Measurements from ENCODE around the gene ARHGAP24. TPM values are rescaled to one million over a fixed set of nuclear protein-coding genes. Genes with fewer than 3 reads are reported as not detected.
"Not testable (repeated sequence)": the region's sequence is repeated elsewhere in the genome, so short reads cannot be mapped to it uniquely, and the experiment has no call there.

ARHGAP24 gene
- total and polyA plus RNA-seq, 3 donors from 2014 or later: 5.7 to 9.9 (median 9.4) TPM

- DNase-seq: no peak
- WGBS, 2 donors: 88 to 91% methylated on average over 3 of the region's 3 CpGs
- Histone ChIP-seq H3K4me3 (no peak overlapping the region), H3K4me1 (peaks cover 13% of the 10 kb centered on the region), H3K9me3 (no peaks in the 10 kb centered on the region), H3K36me3 (ENCODE audit: low read depth, missing control alignments) (no peaks in the 10 kb centered on the region), H3K27ac (no peak overlapping the region), H3K27me3 (no peaks in the 10 kb centered on the region)
- TF ChIP-seq POLR2A (IDR thresholded peaks at IDR 0.05) (no peak), CTCF (IDR thresholded peaks at IDR 0.05) (no peak)
- intact Hi-C loops (cut with DNase I; ENCODE audit: low total_unique reads): no loop called here
These were observed 24.6 kb downstream of the ARHGAP24 start for GRCh38 chr4:85499573-85499972.

GRCh38 chr4:85500110-85500867 is 25.3 kb downstream of the ARHGAP24 start:
- no peaks in the 10 kb centered on the region for H3K9me3 ChIP-seq
- 92 to 93% methylated on average over 3 of the region's 3 CpGs for WGBS, 2 donors
- no peak for DNase-seq

GRCh38 chr4:85501145-85501544 is 26.2 kb downstream of the ARHGAP24 start:
- intact Hi-C loops (cut with DNase I; ENCODE audit: low total_unique reads); H3K27ac ChIP-seq; H3K36me3 ChIP-seq (ENCODE audit: low read depth, missing control alignments); H3K4me3 ChIP-seq; H3K27me3 ChIP-seq; H3K9me3 ChIP-seq; DNase-seq: not testable (repeated sequence)
- H3K4me1 ChIP-seq: peaks cover 13% of the 10 kb centered on the region

More at GRCh38 chr4:85500110-85500867, 25.3 kb downstream of the ARHGAP24 start:
- H3K27me3 ChIP-seq: no peaks in the 10 kb centered on the region
- TF ChIP-seq POLR2A (IDR thresholded peaks at IDR 0.05) (no peak), CTCF (IDR thresholded peaks at IDR 0.05) (no peak)
- no peak overlapping the region for H3K4me3 ChIP-seq
- intact Hi-C loops (cut with DNase I; ENCODE audit: low total_unique reads): no loop called here
- H3K36me3 ChIP-seq (ENCODE audit: low read depth, missing control alignments): no peaks in the 10 kb centered on the region
- H3K27ac ChIP-seq: no peak overlapping the region
- peaks cover 13% of the 10 kb centered on the region for H3K4me1 ChIP-seq

GRCh38 chr4:85508654-85509053 is 33.7 kb downstream of the ARHGAP24 start:
- DNase-seq: no peak
- H3K27ac ChIP-seq: no peak overlapping the region
- H3K9me3 ChIP-seq: no peaks in the 10 kb centered on the region
- H3K36me3 ChIP-seq (ENCODE audit: low read depth, missing control alignments): no peaks in the 10 kb centered on the region
- no peak overlapping the region for H3K4me3 ChIP-seq
- no peak for TF ChIP-seq POLR2A (IDR thresholded peaks at IDR 0.05)
- no peaks in the 10 kb centered on the region for H3K4me1 ChIP-seq
- H3K27me3 ChIP-seq: no peaks in the 10 kb centered on the region
- intact Hi-C loops (cut with DNase I; ENCODE audit: low total_unique reads): no loop called here
- 77 to 82% methylated on average over 2 of the region's 2 CpGs for WGBS, 2 donors

- Histone ChIP-seq H3K27ac (no peak overlapping the region), H3K9me3 (no peaks in the 10 kb centered on the region), H3K36me3 (ENCODE audit: low read depth, missing control alignments) (no peaks in the 10 kb centered on the region), H3K4me3 (no peak overlapping the region), H3K4me1 (no peaks in the 10 kb centered on the region), H3K27me3 (no peaks in the 10 kb centered on the region)
- no peak for TF ChIP-seq CTCF (IDR thresholded peaks at IDR 0.05)
- TF ChIP-seq POLR2A (IDR thresholded peaks at IDR 0.05): no peak
- intact Hi-C loops (cut with DNase I; ENCODE audit: low total_unique reads): no loop called here
- no peak for DNase-seq
- 90 to 92% methylated on average over 5 of the region's 5 CpGs for WGBS, 2 donors
These were observed 35.1 kb downstream of the ARHGAP24 start for GRCh38 chr4:85509882-85510631.
